IMR-90 (cell line): Measurements from ENCODE around the gene BDH1. TPM values are rescaled to one million over a fixed set of nuclear protein-coding genes. Genes with fewer than 3 reads are reported as not detected.
A peak's percentile ranks its signal among the peaks of the same experiment; 100 is the strongest.

ENCODE experiments used
- ATAC-seq: fragments of 200-7000 bp; cut with Tn5 transposase; 2 replicates; pipeline ENCODE4 v1.9.1; 2020; ENCODE audit warnings: low read depth, mild to moderate bottlenecking, moderate library complexity
- BruUV-seq: library from RNA; stranded (reverse); fragments of 400-500 nt; replicated peaks from 2 replicates; lab custom pipeline; 2021; lab: Mats Ljungman, UMichigan
- CTCF ChIA-PET: fragments of 300-600 bp; formaldehyde crosslinking; extraction: SDS; loops from one replicate; lab custom pipeline; 2021; ENCODE audit warnings: antibody characterized with exemption; lab: Yijun Ruan, JAX
- POLR2A ChIA-PET: fragments of 300-600 bp; sonication (Branson Sonifier 250); formaldehyde crosslinking; loops from one replicate; lab custom pipeline; 2022; ENCODE audit warnings: antibody characterized with exemption; ENCODE audit not compliant: unreplicated experiment; lab: Charles Lee
- DNase-seq: peaks from one replicate; pipeline ENCODE4 v3.0.0; 2013
- H2AFZ ChIP-seq: replicated peaks from 2 replicates; pipeline ENCODE3; 2013; ENCODE audit warnings: low read length, mild to moderate bottlenecking; ENCODE audit not compliant: poor library complexity
- H2AK5ac ChIP-seq: 2 replicates; pipeline ENCODE4 v1.6.1; 2013; ENCODE audit warnings: low read depth, low read length, inconsistent platforms
- H2AK9ac ChIP-seq: replicated peaks from 2 replicates; pipeline ENCODE3; 2013; ENCODE audit warnings: mild to moderate bottlenecking, low read depth, low read length, moderate library complexity; ENCODE audit not compliant: poor library complexity
- H2BK120ac ChIP-seq: 2 replicates; pipeline ENCODE4 v1.6.1; 2013; ENCODE audit warnings: low read depth, low read length, inconsistent platforms
- H2BK15ac ChIP-seq: 3 replicates; pipeline ENCODE4 v1.6.1; 2013; ENCODE audit warnings: low read depth, low read length, inconsistent platforms
- H2BK20ac ChIP-seq: 2 replicates; pipeline ENCODE4 v1.6.1; 2013; ENCODE audit warnings: low read depth, mild to moderate bottlenecking, inconsistent platforms, low read length, moderate library complexity
- H2BK5ac ChIP-seq: 2 replicates; pipeline ENCODE4 v1.6.1; 2013; ENCODE audit warnings: mild to moderate bottlenecking, low read depth, low read length, inconsistent platforms; ENCODE audit not compliant: poor library complexity, severe bottlenecking
- H3K14ac ChIP-seq: replicated peaks from 2 replicates; pipeline ENCODE4 v1.6.1; 2013; ENCODE audit warnings: low read depth, low read length, inconsistent platforms
- H3K18ac ChIP-seq: 2 replicates; pipeline ENCODE4 v1.6.1; 2013; ENCODE audit warnings: low read depth, low read length, control low read depth
- H3K23ac ChIP-seq: 2 replicates; pipeline ENCODE4 v1.6.1; 2013; ENCODE audit warnings: low read depth, low read length, inconsistent platforms
- H3K27ac ChIP-seq: 2 replicates; pipeline ENCODE4 v1.5.1; 2013; ENCODE audit warnings: mild to moderate bottlenecking, control low read depth, low read length; ENCODE audit not compliant: insufficient read depth
- H3K27me3 ChIP-seq: 2 replicates; pipeline ENCODE4 v1.6.1; 2013; ENCODE audit warnings: low read length; ENCODE audit not compliant: control insufficient read depth, insufficient read depth
- H3K36me3 ChIP-seq: 2 replicates; pipeline ENCODE4 v1.6.1; 2013; ENCODE audit warnings: low read length, mixed read lengths; ENCODE audit not compliant: control insufficient read depth, insufficient read depth
- H3K4ac ChIP-seq: 2 replicates; pipeline ENCODE4 v1.6.1; 2013; ENCODE audit warnings: low read depth, low read length, inconsistent platforms
- H3K4me1 ChIP-seq: 2 replicates; pipeline ENCODE4 v1.6.1; 2013; ENCODE audit warnings: low read length, mixed read lengths; ENCODE audit not compliant: control insufficient read depth, insufficient read depth
- H3K4me2 ChIP-seq: 2 replicates; pipeline ENCODE4 v1.6.1; 2013; ENCODE audit warnings: low read depth, mild to moderate bottlenecking, control low read depth, low read length, moderate library complexity
- H3K4me3 ChIP-seq: 2 replicates; pipeline ENCODE4 v1.5.1; 2013; ENCODE audit warnings: low read depth, mild to moderate bottlenecking, control low read depth, low read length, moderate library complexity; ENCODE audit not compliant: insufficient read depth
- H3K56ac ChIP-seq: 2 replicates; pipeline ENCODE4 v1.6.1; 2013; ENCODE audit warnings: low read length, inconsistent platforms; ENCODE audit not compliant: insufficient read depth; ENCODE audit errors: extremely low read depth
- H3K79me1 ChIP-seq, 2 experiments: 2 replicates each; pipeline ENCODE4 v1.6.1; 2013; ENCODE audit warnings: low read length in 2 of 2, inconsistent platforms in 1 of 2, low read depth in 1 of 2
- H3K9ac ChIP-seq: 2 replicates; pipeline ENCODE4 v1.6.1; 2013; ENCODE audit warnings: low read depth, low read length, control low read depth
- H3K9me1 ChIP-seq: 2 replicates; pipeline ENCODE4 v1.6.1; 2013; ENCODE audit warnings: low read length, inconsistent platforms; ENCODE audit not compliant: insufficient read depth
- H3K9me3 ChIP-seq: 2 replicates; pipeline ENCODE4 v1.6.1; 2013; ENCODE audit warnings: low read length; ENCODE audit not compliant: control insufficient read depth, insufficient read depth
- H4K20me1 ChIP-seq: 2 replicates; pipeline ENCODE4 v1.6.1; 2013; ENCODE audit warnings: low read length, inconsistent platforms; ENCODE audit not compliant: insufficient read depth
- H4K5ac ChIP-seq: 2 replicates; pipeline ENCODE4 v1.6.1; 2013; ENCODE audit warnings: mild to moderate bottlenecking, low read depth, low read length, control low read depth
- H4K8ac ChIP-seq, 2 experiments: 2 replicates each; pipeline ENCODE4 v1.6.1; 2013; ENCODE audit warnings: low read depth in 2 of 2, low read length in 2 of 2, control low read depth in 1 of 2, inconsistent platforms in 1 of 2
- H4K91ac ChIP-seq: 2 replicates; pipeline ENCODE4 v1.6.1; 2013; ENCODE audit warnings: low read depth, low read length, inconsistent platforms; ENCODE audit not compliant: insufficient read depth
- FOS ChIP-seq: fragments of 150-350 bp; IDR thresholded peaks from 2 replicates; pipeline ENCODE4 v1.6.1; 2016; ENCODE audit warnings: low read depth, low read length
- POLR2A ChIP-seq: IDR thresholded peaks from 2 replicates; pipeline ENCODE4 v1.6.1; 2012; ENCODE audit warnings: mild to moderate bottlenecking, low read depth, low read length
- WGBS, 2 experiments: methylation state at CpG; one replicate each; pipeline versions ENCODE4 v1.1.5 to v1.1.7; 2013; ENCODE audit warnings: missing lambda C conversion rate in 2 of 2; ENCODE audit not compliant: insufficient read length in 1 of 2; ENCODE audit errors: extremely low coverage in 2 of 2; 5-methylcytosine and 5-hydroxymethylcytosine counted together
- dilution Hi-C: fragments of 300-500 bp; cut with HindIII; formaldehyde crosslinking; loops from one replicate; pipeline ENCODE4 v1.14.3; 2018; ENCODE audit warnings: low sequenced_read_pairs; ENCODE audit not compliant: unreplicated experiment
- in situ Hi-C: fragments of 300-500 bp; cut with MboI; formaldehyde crosslinking; loops from 3 replicates; pipeline ENCODE4 v1.14.3; 2019; ENCODE audit warnings: low sequenced_read_pairs, inconsistent platforms, mixed read lengths
- intact Hi-C: fragments of 100-400 bp; cut with micrococcal nuclease; formaldehyde crosslinking; loops from 2 replicates; pipeline ENCODE4 v1.10.0; 2022
- polyA plus RNA-seq, 3 experiments: library from polyadenylated mRNA; depleted of rRNA; stranded (reverse); fragments of >200 nt; gene quantifications; 2 replicates each; pipeline ENCODE4 v1.2.3, GENCODE V29; 2012; ENCODE audit warnings: low replicate concordance in 1 of 3
- total RNA-seq: library from RNA; depleted of rRNA; stranded (reverse); fragments of >200 nt; gene quantifications from 2 replicates; pipeline ENCODE4 v1.2.3, GENCODE V29; 2012
- TF ChIP-seq, protein P1 (sequence below): fragments of 150-350 bp; IDR thresholded peaks from 2 replicates; pipeline ENCODE4 v1.6.1; 2017; ENCODE audit warnings: mild to moderate bottlenecking, antibody characterized with exemption, low read length, low read depth

BDH1 gene
- total and polyA plus RNA-seq, 2 of the 4 experiments (the other 2 are of a cell fraction) = 2.7 to 4.4 TPM

DNA sequence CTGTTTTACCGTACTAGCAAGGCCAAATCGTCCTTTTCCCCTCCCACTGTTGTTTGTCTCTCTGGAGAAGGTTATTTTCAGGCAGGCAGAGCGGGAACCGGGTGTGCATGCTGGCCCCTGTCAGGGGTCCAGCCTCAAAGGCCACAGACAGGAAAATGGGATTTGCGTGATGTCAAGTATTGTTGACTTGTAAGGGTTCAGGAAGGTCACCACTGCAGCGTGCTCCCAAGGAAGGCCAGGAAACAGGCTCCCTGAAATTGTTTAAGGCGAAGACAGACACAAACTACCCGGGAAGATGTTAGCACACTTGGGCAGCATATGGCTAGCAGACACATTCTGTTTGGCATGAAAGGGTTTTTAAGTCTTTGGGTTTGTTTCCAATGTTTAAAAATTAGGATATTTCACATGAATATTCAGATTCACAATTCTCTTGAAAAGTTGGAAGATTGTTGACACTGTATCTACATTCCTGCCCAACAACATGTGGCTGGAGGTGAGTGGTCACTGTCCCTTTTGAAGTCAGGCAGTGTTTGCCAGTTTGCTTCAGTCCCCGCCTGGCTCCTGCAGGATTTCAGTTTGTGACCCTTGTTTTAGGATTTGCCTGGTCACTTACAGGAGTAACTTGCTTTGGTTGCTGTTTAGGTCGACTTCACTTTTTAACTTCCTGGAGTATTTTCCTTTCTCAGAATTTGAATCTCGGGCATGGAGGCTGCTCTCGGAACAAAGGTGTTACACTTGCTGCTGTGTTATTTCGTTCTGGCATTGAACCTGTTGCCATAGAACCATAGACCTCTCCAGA is 90.4 kb downstream of the BDH1 start:
- Histone ChIP-seq H2BK20ac (peak overlapping the region; percentile 51; the same call in 1 of the 2 replicates), H2BK15ac (no peak overlapping the region), H3K14ac (no peak overlapping the region), H3K4me2 (no peak overlapping the region), H3K4ac (peak overlapping the region; percentile 21; the same call in 1 of the 2 replicates), H2BK120ac (no peak overlapping the region), H3K79me1 (no peaks in the 10 kb centered on the region), H3K4me3 (no peak overlapping the region), H3K23ac (no peak overlapping the region), H4K91ac (no peak overlapping the region), H3K9ac (no peak overlapping the region), H3K18ac (no peak overlapping the region), H2AFZ (no peak overlapping the region), H4K20me1 (no peaks in the 10 kb centered on the region), H4K5ac (no peak overlapping the region), H3K56ac (no peak overlapping the region), H3K9me1 (no peaks in the 10 kb centered on the region), H4K8ac (no peak overlapping the region), H3K27me3 (no peaks in the 10 kb centered on the region), H2AK9ac (no peak overlapping the region), H3K36me3 (no peaks in the 10 kb centered on the region), H2BK5ac (no peak overlapping the region), H2AK5ac (peak overlapping the region; percentile 33; the same call in 1 of the 2 replicates), H3K4me1 (peaks cover 13% of the 10 kb centered on the region), H3K27ac (no peak overlapping the region), H3K9me3 (no peaks in the 10 kb centered on the region)
- ChIA-PET CTCF (interaction anchor here (0.5 kb wide), 1 partner anchor 35 kb away, joined by 3 read pairs; no protein-coding TSS in a partner anchor), POLR2A (no interaction called here)
- dilution Hi-C loops = no loop called here
- intact Hi-C loops = loop anchor here (5.0 kb wide), 1 partner anchor 168 kb away; the partner anchor contains the start of gene DLG1
- TF ChIP-seq, protein P1, sequence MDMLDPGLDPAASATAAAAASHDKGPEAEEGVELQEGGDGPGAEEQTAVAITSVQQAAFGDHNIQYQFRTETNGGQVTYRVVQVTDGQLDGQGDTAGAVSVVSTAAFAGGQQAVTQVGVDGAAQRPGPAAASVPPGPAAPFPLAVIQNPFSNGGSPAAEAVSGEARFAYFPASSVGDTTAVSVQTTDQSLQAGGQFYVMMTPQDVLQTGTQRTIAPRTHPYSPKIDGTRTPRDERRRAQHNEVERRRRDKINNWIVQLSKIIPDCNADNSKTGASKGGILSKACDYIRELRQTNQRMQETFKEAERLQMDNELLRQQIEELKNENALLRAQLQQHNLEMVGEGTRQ = no peak
- TF ChIP-seq POLR2A = no peak
- TF ChIP-seq FOS = no peak
- 65% methylated on average over 6 of the region's 13 CpGs; no CpG with 5 or more reads in 1 of the 2 experiments for whole genome bisulfite sequencing, 2 experiments
- DNase-seq = no peak
- BruUV-seq = no TSS peak
- no peak for ATAC-seq
- in situ Hi-C loops = no loop called here
